Thyroid gland (tissue), 4 donors: ENCODE measurements around the gene FNBP1.

Source experiments
- CTCF ChIP-seq, 6 experiments: fragments of 200-600 bp in 3 of 6; fragments of 450-650 bp in 3 of 6; sonication (generic) in 3 of 6; IDR thresholded peaks; one replicate each; pipeline ENCODE4 v1.5.1; 2016 to 2019; ENCODE audit warnings: antibody characterized with exemption in 6 of 6, mild to moderate bottlenecking in 2 of 6, inconsistent platforms in 1 of 6, moderate library complexity in 1 of 6
- POLR2A ChIP-seq, 2 donors: fragments of 450-650 bp; IDR thresholded peaks; one replicate each; pipeline ENCODE4 v1.6.1; 2017; ENCODE audit warnings: antibody characterized with exemption in 2 of 2, mild to moderate bottlenecking in 2 of 2, moderate library complexity in 1 of 2

- TF ChIP-seq CTCF (IDR thresholded peaks at IDR 0.05) (no peak), POLR2A (IDR thresholded peaks at IDR 0.05) (no peak)
Observed at GRCh38 chr9:130049431-130050210, 6.6 kb upstream of the FNBP1 start.
